Stimulated activated naive CD4-positive, alpha-beta T cell (primary cell): Measurements from ENCODE around the gene PSD2.

Experiments used
- DNase-seq, 6 experiments: peaks; one replicate each; lab custom pipeline; 2025; lab: John Stamatoyannopoulos, UW

PSD2 gene

DNA sequence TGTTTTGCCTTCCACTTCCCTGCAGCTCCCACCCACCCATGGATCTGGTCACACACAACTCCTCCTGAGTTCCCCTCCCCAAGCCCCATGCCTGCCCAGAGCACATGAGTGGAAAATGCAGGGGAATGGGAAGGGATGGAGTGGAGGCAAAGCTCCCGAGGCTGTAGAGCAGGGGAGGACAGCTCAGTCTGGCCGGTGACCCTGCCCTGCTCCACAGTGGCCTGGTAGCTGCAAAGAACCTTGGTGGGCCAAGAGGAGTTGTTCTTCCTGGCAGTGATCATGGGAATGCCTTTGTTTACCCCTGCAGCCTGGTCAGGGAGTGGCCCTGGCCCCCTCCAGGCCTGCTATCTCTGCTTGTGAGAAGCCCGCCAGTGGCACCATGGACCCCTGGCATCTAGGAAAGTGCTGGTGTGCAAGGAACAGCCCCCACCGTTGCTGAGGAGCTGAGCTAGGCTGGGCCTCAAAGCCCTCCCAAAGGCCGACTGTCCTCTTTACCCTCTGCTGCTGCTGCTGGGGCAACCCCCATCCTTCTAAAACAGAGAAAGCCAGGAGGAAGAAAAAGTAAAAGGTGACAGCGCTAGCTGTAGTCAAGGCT, 60.4 kb downstream of the PSD2 start:
- no peak for DNase-seq

DNA sequence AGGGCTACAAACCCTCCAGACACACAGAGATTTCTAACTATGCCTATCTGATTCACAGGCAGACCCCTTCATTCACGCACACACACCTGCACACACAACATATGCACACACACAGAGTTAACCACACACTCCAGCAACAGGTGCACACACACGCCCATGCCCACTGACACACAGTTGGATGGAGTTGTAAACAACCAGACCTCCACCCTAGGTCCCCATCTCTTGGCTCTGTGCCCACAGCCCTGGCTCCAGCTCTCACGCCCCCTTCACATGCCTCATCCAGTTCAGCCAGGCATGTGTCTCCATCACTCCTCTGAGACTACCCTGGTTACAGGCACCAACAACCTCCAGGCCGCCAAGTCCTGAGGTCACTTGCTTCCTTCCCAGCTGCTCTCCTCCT, 61.1 kb downstream of the PSD2 start:
- DNase-seq = no peak

DNA sequence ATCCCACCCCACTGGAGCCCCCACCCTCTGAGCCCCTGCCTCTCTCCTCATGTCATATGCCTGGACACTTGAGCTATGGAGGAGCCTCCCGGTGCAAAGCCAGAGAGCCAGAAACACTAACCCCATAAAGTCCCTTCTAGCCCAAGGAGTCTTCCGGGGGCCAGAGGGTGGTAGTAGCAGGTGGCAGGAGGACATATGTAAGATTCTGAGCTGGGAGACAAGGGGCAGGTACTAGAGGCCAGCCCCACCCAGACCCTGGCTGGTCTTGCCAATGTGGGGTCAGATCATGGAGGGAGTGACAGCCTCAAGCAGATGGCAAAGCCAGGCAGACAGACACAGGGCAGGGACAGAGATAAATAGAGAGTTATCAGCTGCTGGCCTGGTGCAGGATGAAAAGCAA, 63.4 kb downstream of the PSD2 start:
- no peak for DNase-seq

DNA sequence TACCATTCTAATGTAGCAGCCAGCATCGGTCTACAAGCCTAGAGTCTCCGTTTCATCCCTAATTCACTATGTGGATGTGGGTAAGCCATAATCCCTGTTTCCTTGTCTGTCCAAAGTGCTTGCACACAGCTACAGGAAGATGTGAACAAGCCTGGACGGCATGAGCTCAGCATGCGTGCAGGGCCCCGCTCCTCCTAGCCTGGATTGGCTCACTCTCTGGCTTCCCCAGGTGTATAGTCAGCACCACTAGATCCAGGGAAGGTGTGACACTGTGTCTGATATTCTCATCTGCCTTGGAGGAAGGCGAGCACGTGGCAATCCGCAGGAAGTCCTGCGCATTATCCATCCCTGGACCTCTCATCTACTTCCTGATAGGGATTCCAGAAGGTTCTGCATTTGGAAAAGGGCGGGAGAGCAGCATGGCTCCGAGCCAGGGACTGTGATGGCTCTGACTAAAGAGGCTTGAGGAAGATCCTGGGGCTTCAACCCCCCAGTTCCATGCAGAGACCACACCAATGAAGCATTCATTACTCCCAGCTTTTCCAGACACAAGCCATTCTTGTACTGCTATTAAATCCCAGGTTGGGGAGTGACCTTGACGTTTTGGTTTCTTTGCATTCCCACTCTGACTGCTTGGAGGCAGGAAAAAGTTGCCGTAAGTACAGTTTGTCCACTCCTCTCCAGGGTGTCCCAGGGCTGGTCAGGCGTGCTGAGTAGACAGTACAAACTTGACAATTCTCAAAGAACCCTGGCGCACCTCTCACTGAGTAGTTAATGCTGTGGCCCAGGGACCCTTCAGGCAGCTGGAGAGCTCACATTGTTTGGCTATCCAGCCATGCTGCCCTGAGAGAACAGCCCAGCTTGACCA, 65.6 kb downstream of the PSD2 start:
- no peak for DNase-seq

DNA sequence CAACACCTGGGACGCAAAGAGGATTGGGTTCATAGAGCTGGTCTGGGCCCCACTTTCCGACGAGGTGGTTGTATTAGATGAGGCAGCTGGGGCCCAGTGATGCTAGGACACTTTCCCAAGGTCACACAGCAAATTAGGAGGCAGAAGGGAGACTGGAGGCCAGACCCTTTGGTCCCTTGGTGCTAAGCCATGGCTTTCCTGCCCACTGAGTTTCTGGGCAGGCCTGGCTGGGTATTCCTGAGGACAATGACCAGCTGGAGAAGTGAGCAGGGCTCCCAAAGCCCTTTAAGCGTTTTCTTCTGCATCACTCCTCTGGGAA, 66.2 kb downstream of the PSD2 start:
- DNase-seq = no peak

DNA sequence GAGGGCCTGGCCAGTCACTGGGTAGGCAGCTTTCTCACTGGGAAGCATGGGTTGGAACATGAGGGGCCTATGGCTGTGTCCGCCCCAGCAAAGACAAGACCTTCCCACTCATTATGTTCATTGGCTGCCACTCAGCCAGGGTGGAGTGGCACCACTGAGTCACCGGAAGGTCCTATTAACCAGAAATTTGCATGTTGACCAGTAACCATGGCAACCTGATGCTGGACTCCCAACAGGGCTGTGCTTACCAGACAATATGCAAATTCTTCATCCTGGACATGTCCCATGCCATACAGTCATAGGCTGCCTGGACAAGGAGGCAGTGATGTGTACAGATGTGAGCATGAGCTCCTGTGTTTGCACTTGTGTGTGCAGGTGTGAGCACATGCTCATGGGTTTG, 66.7 kb downstream of the PSD2 start:
- DNase-seq = no peak

DNA sequence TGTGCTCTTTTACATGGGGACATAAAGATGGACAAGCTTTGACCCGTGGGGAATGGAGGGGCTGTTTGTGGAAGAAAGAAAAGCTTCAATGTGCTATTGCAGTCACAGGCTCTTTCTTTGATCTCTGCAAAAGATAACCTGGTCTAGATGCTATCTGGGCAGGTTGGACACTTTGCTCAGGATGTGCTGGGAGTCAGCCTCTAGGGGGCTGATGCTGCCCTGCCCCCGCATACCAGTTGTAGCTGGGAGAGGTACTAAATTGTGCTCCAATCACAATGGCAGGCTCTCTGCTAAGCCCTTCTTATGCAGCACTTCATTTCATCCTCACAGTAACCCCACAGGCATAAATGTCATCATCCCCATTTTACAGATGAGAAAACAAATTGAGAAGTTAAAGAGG, 67.2 kb downstream of the PSD2 start:
- DNase-seq = no peak

DNA sequence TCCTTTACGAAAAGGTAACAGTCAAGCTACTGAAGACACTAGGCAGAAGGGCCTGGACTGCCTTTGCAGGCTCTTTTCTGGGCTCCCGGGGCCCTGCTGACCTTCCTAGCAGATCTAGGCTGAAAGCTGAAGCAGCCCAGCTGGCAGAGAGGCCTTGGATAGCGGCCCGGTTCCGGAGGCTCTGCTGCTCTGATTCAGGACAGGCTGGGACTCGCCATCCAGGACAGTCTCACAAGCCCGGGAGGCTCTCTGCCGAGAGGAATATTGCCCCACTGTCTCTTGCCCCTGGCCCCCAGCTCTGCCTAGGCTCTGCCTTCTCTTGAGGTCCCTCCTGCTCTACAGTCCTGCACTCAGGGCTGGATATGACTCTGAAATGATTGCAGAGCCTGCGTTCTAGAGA, 67.8 kb downstream of the PSD2 start:
- no peak for DNase-seq

DNA sequence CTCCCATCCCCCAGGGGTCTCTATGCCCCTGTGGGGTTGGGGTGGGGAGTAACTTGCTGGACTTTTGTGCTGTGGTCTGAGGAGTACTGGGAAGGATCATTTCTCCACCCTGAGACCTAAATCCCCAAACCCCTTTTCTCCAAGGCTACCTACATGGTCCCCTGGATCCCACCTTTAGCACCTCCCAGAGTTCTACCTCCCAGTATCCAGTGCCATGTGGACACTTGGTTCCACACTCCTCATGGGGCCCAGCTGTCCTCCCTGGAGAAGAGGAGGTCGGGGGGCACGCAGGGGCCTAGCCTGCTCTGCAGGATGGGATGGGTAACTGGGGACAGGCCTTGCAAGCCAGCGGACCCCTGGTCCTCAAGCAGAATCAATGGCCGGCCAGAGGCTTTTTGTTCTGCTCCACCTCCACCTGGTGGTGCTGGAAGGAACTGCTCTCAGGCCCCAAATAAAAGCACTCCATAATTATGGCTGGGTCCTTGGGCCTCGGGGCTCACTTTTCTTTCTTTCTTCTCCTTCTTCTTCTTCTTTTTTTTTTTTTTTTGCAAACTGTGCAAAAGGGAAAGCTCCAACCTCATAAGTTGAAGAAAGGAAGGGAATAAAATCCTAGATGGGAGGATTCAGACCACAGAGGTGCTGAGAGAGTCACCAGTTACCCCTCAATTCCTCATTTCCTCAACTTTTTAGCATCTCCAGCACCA, 68.4 kb downstream of the PSD2 start:
- peak in 5 of 6 experiments; percentile 16 to 50 (median 28) for DNase-seq

DNA sequence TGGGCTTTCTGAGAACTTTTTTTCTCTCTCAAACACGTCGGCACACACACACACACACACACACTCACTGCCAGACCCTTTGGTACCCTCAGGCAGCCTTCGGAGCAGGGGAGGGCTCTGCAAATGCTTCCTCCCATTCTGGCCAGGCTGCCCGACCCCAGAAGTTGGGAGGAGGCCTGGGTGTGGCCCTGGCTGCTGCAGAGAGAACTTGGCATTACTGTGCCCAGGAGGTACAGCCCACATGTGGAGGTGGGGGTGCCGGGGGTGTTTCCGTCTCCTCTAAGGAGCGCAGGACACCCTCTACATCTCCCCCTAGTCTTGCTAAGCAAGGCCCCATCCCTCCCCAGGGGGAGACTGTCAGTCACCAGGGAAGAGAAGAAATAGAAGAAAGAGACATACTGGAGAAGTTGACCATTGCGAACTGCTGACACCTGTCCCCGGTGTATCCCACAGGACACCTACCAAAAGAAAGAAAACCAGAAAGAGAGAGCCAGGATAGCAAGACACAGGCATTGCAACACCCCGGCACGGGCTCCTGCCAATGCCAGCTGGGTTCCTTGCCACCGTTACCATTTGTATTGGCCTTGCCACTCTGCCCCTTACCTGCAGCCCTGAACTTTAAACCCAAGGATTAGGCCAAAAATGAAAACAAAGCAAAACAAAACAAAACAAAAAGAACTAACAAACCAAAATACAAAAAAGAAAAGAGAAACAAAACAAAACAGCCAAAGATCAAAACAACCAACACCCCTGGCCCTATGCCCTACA, 69.3 kb downstream of the PSD2 start:
- DNase-seq = no peak

DNA sequence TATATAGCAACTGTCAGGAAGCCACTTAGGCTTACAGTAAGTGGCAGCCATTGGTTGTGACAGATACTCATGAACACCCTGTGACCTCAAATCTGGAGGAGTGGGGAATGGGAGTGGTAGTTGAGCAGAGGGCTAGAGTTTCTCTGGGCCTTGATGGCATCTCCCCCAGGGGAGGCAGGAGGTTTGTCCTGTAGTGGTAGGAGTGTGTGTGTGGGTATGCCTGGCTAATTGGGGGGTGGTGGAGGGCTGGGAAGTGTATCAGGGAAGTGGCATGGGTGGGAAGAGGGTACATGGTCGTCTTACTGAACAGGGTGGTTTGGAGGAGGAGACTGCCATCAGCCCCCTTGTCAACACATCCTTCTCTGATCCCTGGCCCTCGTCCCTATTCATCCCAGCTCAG, 71.5 kb downstream of the PSD2 start:
- no peak for DNase-seq

DNA sequence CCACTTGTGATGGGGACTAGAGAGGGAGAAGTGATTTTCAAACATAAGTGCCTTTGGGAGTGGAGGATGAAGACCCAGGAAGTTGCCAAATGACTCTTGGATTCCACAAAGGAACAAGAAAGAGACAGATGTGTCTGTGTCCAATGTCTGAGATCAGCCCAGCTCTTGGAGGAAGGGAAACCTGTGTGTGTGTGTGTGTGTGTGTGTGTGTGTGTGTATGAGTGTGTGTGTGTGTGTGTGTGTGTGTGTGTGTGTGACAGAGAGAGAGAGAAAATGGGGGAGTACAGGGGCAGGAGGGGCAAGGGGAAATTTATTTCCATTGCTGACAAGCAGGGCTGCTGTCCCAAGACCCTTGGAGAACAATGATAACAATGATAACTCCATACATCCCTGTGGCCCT, 72.0 kb downstream of the PSD2 start:
- DNase-seq = no peak

DNA sequence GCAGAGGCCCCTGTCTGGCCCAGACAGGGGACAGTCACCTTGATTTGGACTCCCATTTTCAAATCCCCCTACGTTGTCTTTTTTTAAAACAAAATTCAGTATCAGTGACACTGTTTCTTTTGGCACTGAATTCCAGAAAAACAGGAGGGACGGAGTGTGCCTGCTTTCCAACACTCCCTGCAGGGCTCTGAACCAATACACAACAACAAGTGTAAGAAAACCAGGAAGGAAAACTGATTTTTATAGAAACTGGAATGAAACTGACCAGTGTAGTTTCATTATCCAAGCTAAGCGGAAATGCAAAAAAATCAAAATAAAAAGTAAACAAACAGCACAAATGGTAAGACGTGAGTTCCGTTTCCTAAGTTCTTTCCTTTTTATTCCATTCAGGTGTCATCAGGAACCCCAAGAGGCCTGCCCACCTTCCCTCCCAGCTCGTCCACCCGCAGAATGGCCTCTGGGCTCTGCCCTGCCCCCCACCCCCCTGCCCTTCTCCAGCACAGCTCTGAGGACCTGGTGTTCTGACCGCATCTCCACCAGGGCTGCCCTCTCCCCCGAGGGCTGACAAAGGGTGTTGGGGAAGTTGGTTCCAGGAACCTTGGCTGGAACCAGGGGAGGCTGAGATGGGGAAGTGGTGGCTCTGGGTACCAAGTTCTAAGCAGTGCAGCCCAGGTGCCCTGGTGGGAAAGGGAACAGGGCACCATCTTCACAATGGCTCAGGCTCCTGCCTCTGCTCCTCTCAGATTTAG, 73.6 kb downstream of the PSD2 start:
- no peak for DNase-seq

DNA sequence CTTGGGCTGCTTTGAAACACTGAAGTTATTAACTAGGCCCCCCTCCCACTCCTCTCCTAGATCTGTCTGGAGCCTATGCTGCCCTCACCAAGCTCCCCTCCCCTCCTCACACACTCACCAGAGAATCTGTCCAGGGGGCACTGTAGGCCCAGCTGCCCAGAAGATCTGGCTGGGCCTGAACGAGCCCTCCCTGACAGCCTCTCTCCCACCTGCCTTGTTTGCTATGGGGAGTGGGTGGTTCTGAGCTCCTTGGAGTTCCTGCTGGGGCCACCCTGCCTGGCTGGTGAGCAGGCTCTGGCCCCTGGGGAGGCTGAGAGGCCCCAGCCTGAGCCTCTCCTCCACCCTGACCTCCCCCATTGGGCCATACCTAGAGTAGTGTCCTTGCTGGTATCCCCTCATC, 75.1 kb downstream of the PSD2 start:
- no peak for DNase-seq

DNA sequence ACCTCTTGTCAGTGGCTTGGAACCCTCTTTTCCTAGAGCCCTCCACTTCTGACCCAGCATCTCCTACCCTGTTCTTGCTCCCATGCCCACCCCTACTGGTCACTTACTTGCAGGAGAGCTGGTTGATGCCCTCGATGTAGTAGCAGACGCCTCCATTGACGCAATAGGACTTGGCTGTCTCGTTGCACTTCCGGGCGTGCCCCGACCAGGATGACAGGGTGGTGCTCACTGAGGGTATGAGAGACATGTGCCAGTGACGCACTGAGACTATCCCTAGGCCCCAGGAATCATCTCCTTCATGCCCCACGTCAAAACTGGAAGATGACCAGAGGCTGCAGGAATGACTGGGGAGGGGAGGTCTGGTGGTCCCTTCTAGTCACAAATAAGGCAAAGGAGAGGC, 76.0 kb downstream of the PSD2 start:
- no peak for DNase-seq

DNA sequence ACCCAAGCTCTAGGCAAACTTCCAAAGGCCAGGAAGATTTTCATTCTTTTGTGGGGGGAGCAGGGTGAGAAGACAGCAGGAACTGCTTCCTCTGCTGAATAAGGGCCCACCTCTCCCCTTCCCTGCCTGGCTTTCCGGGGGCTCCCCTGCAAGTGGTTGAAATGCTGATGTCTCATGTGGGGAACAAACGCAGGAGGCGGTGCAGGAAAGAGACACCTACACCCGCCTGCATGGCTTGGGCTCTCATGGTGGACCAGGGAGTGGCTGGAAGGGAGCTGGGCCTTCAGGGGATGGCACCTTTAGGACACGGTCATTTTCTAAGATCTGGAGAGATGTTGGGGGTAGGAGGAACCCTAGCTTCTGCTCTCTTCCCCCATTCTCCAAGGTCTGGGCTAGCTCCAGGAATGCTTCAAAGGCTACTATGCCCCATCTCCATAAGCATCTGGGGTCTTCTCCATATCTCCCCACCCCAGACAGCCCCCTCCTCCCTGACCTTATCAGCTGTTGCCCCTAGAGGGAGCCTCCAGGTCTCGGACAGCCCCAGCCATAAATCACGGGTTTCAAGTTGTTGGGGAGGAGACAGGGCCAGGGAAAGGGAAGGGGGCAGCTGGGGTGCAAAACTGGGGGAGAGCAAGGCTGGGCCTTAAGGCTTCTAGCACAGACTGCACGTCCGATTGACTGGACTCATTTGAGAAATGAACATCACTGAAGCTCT, 76.6 kb downstream of the PSD2 start:
- no peak for DNase-seq

DNA sequence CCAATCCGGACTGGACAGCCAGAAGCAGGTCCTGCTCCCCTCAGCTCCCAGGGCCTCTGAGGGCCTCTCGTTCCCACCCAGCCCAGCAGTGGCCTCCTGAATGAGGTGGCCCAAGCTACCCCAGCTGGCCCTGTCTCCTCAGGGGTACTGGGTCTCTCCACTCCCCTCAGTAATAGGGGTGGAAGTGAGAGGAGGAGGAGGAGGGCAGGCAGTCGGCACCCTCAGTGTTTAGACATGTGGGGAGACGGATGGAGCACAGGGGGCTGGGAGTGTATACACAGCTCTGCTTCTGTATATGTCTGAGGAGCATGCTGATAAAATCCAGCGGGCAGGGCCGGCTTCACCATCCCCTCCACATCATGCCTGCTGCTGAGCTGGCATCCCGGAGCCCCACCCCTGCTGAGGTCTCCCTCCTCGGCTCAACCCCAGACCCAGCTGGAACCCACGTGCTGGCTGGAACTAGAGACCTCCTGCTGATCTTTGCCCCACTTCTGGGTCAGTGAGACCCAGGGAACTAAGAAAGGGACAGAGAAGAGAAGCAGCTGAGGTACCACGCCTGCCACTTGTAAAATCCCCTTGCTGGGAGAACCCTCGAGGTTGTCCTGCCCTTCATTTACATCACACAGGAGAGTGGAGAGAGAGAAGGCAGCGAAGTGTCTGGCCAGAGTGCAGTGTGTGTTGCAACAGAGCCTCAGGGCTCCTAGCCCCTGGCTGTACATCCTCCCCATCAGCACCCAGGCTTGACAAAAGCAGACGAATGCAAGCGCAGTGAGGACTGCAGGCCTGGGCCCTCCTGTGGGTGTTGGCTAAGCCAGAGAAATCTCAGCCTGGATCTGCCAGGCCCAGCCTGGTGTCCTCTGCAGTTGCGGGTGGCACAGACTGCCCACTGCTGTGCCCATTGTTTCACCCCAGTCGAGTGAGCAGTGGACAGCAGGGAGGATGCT, 77.5 kb downstream of the PSD2 start:
- DNase-seq = no peak

DNA sequence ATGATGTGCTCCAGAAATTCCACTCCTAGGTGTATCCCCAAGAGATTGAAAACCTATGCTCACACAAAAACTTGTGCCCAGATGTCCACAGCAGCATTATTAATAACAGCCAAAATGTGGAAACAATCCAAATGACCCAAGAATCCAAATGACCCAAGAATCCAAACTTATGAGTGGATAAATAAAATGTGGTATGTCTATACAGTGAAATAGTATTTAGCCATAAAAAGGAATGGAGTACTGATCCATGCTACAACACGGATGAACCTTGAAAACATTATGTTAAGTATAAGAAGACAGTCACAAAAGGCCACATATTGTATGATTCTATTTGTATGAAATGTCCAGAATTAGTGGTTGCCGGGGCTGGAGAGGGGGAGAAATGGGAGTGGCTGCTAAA, 80.3 kb downstream of the PSD2 start:
- DNase-seq = no peak

DNA sequence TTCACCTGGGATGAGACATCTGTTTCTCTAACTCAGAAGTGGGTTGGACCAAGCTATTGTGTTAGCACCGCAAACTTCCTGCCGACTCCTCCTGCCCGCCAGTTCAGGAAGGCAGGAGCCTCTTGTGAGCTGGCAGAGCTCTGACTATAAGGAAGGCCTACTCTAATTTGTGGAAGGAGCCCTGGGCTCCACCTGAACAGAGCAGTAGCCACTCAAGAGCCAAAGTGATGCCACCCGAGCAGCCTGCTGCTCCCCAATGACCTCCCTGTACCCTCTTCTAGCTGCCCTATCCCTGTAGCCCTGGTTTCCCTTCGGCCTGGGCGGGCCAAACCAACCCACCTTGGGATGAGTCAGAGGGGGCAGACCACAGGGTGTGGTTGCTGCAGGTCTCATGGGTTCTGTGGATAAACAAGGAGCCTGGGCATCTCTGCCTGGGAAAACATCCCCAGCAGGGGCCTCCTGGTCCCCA, 81.6 kb downstream of the PSD2 start:
- DNase-seq = no peak

DNA sequence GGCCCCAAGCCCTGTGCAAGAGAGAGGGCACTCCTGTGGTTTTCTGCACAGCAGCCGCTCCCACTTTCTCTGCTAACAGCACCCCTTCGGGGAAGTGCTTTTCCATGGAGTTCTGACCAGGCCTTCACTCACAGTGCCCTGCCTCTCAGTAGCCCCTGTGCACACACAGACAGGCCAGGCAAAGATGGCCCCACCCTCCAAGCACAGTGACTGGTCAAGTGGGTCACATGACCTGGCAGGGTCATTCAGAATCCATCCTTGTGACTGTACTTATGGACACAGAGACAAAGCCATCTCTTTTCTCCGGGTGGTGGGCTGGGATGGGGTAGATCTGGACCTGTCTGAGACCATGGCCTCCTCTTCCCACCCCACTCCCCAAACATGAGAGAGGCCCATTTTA, 82.5 kb downstream of the PSD2 start:
- DNase-seq = no peak
